GM12875 (cell line): Measurements from ENCODE around the gene PSMG3.

ENCODE experiments used
- H3K4me3 ChIP-seq: one replicate; pipeline ENCODE4 v1.5.1; 2011; ENCODE audit warnings: low read depth, low read length, control low read depth
- CTCF ChIP-seq: IDR thresholded peaks from 2 replicates; pipeline ENCODE4 v1.5.1; 2011; ENCODE audit warnings: low read depth, mild to moderate bottlenecking, control low read depth, inconsistent platforms, low read length, moderate library complexity, borderline replicate concordance; ENCODE audit not compliant: insufficient read depth

PSMG3 gene

GRCh38 chr7:1540776-1541271 is 29.0 kb downstream of the PSMG3 start:
- H3K4me3 ChIP-seq: no peak overlapping the region
- no peak for TF ChIP-seq CTCF

GRCh38 chr7:1539882-1540775 is 29.7 kb downstream of the PSMG3 start:
- no peak for TF ChIP-seq CTCF

GRCh38 chr7:1539181-1539881 is 30.5 kb downstream of the PSMG3 start:
- no peak overlapping the region for H3K4me3 ChIP-seq

More at GRCh38 chr7:1539882-1540775, 29.7 kb downstream of the PSMG3 start:
- no peak overlapping the region for H3K4me3 ChIP-seq

GRCh38 chr7:1538544-1539180 is 31.2 kb downstream of the PSMG3 start:
- TF ChIP-seq CTCF: no peak
- H3K4me3 ChIP-seq: no peak overlapping the region

More at GRCh38 chr7:1539181-1539881, 30.5 kb downstream of the PSMG3 start:
- no peak for TF ChIP-seq CTCF

- no peak for TF ChIP-seq CTCF
- no peak overlapping the region for H3K4me3 ChIP-seq
These were observed 32.1 kb downstream of the PSMG3 start for GRCh38 chr7:1537535-1538412.
